ENCODE measurements around the gene KRT6C.
"Not testable (repeated sequence)": the region's sequence is repeated elsewhere in the genome, so short reads cannot be mapped to it uniquely, and the experiment has no call there.

Gene KRT6C

GRCh38 chr12:52499806-52500560 is 26.4 kb upstream of the KRT6C start:
- DNase-seq: no peak

GRCh38 chr12:52498946-52499345 is 25.3 kb upstream of the KRT6C start:
- no peak for DNase-seq

- no peak for DNase-seq
These were observed 24.4 kb upstream of the KRT6C start for GRCh38 chr12:52497975-52498374.

- no peak for DNase-seq
These were observed 23.0 kb upstream of the KRT6C start for GRCh38 chr12:52496590-52497071.

- no peak for DNase-seq
These were observed 22.4 kb upstream of the KRT6C start for GRCh38 chr12:52496054-52496453.

- no peak for DNase-seq
These were observed 21.8 kb upstream of the KRT6C start for GRCh38 chr12:52495389-52495788.

- DNase-seq: no peak
These were observed 20.9 kb upstream of the KRT6C start for GRCh38 chr12:52494518-52494917.

- no peak for DNase-seq
These were observed 20.5 kb upstream of the KRT6C start for GRCh38 chr12:52494100-52494499.

GRCh38 chr12:52493172-52493571 is 19.6 kb upstream of the KRT6C start, which contains the start of gene KRT6A:
KRT6A (minus strand) TSS chr12:52493257; CDS start chr12:52493188, 69 bp downstream.
- DNase-seq: no peak

- not testable (repeated sequence) for DNase-seq
These were observed 18.8 kb upstream of the KRT6C start for GRCh38 chr12:52492405-52492804.

GRCh38 chr12:52491495-52491894 is 17.9 kb upstream of the KRT6C start:
- DNase-seq: not testable (repeated sequence)

- DNase-seq: no peak
These were observed 15.1 kb upstream of the KRT6C start for GRCh38 chr12:52488736-52489135.

GRCh38 chr12:52487744-52488443 is 14.3 kb upstream of the KRT6C start:
- DNase-seq: not testable (repeated sequence)

GRCh38 chr12:52487211-52487610 is 13.6 kb upstream of the KRT6C start:
- DNase-seq: no peak

GRCh38 chr12:52486166-52487105 is 12.8 kb upstream of the KRT6C start:
- DNase-seq: no peak

GRCh38 chr12:52480073-52480472 is 6.5 kb upstream of the KRT6C start:
- no peak for DNase-seq

- DNase-seq: no peak
These were observed 4.0 kb upstream of the KRT6C start for GRCh38 chr12:52477651-52478050.

- no peak for DNase-seq
These were observed 607 bp upstream of the KRT6C start for GRCh38 chr12:52474212-52474611.

- DNase-seq: no peak
These were observed 3.8 kb downstream of the KRT6C start for GRCh38 chr12:52469853-52470252.

GRCh38 chr12:52464897-52465296 is 8.7 kb downstream of the KRT6C start:
- no peak for DNase-seq

- no peak for DNase-seq
These were observed 11.9 kb downstream of the KRT6C start for GRCh38 chr12:52461693-52462092.

- DNase-seq: no peak
These were observed 14.7 kb downstream of the KRT6C start for GRCh38 chr12:52458861-52459260.

GRCh38 chr12:52455821-52456220 is 17.8 kb downstream of the KRT6C start:
- DNase-seq: no peak
